Anterior cingulate cortex (tissue), 58 donors: ENCODE data around the gene BACE1.
"Not testable (repeated sequence)": the region's sequence is repeated elsewhere in the genome, so short reads cannot be mapped to it uniquely, and the experiment has no call there.

Experiments used
- DNase-seq, 58 donors: peaks; one replicate each; lab custom pipeline; 2025; lab: John Stamatoyannopoulos, UW

BACE1 gene

GRCh38 chr11:117316197-117316961, at the start of gene BACE1:
Gene BACE1, minus strand, starts transcription at chr11:117316256. Its CDS starts 461 bp downstream, at chr11:117315795.
- peak; percentile 42 to 94 (median 84) for DNase-seq

- peak in 25 of 58 donors; percentile 2 to 60 (median 21) for DNase-seq
These were observed 45.4 kb upstream of the BACE1 start for GRCh38 chr11:117361432-117361831.

GRCh38 chr11:117356126-117356890, 40.3 kb upstream of the BACE1 start:
- DNase-seq, result no peak

- no peak for DNase-seq
These were observed 38.5 kb upstream of the BACE1 start for GRCh38 chr11:117354550-117354949.

- DNase-seq, result no peak
These were observed 29.0 kb upstream of the BACE1 start for GRCh38 chr11:117345039-117345438.

- no peak for DNase-seq
These were observed 21.0 kb upstream of the BACE1 start for GRCh38 chr11:117337076-117337475.

- DNase-seq, result no peak
These were observed 19.3 kb upstream of the BACE1 start for GRCh38 chr11:117335399-117335798.

GRCh38 chr11:117334896-117335295, 18.8 kb upstream of the BACE1 start:
- DNase-seq, result no peak

GRCh38 chr11:117333917-117334316, 17.9 kb upstream of the BACE1 start:
- peak in 3 of 58 donors; percentile 16 to 61 (median 21) for DNase-seq

- DNase-seq, result no peak
These were observed 16.8 kb upstream of the BACE1 start for GRCh38 chr11:117332843-117333242.

- peak in 5 of 58 donors; percentile 33 to 74 (median 41) for DNase-seq
These were observed 12.4 kb upstream of the BACE1 start for GRCh38 chr11:117328375-117329010.

GRCh38 chr11:117327567-117328374, 11.7 kb upstream of the BACE1 start, which contains the start of gene CEP164:
Gene CEP164, plus strand, starts transcription at chr11:117327854. Its CDS starts 10,733 bp downstream, at chr11:117338587.
- peak; percentile 72 to 98 (median 94) for DNase-seq

GRCh38 chr11:117327255-117327566, 11.2 kb upstream of the BACE1 start:
- not testable (repeated sequence) for DNase-seq

- no peak for DNase-seq
These were observed 3.3 kb upstream of the BACE1 start for GRCh38 chr11:117319214-117319840.

- no peak for DNase-seq
These were observed 2.7 kb upstream of the BACE1 start for GRCh38 chr11:117318738-117319137.

- peak in 1 of 58 donors; percentile 39 for DNase-seq
These were observed 515 bp downstream of the BACE1 start for GRCh38 chr11:117315285-117316196.

- DNase-seq, result no peak
These were observed 1.2 kb downstream of the BACE1 start for GRCh38 chr11:117314840-117315239.
